HepG2 (cell line): ENCODE data around the gene NAT9. TPM values are rescaled to one million over a fixed set of nuclear protein-coding genes. Genes with fewer than 3 reads are reported as not detected.
A peak's percentile ranks its signal among the peaks of the same experiment; 100 is the strongest.

Experiments used
- CCDC6 ChIP-seq: sonication (generic); formaldehyde crosslinking; IDR thresholded peaks from 2 replicates; pipeline ENCODE4 v1.8.1; 2022; ENCODE audit warnings: mild to moderate bottlenecking, missing genetic modification reagents, moderate library complexity
- HDAC1 ChIP-seq: sonication (generic); formaldehyde crosslinking; IDR thresholded peaks from 2 replicates; pipeline ENCODE4 v1.5.1; 2020; ENCODE audit warnings: mild to moderate bottlenecking, missing genetic modification reagents
- KAT2B ChIP-seq: fragments of 150-350 bp; IDR thresholded peaks from 2 replicates; pipeline ENCODE4 v1.6.1; 2014; ENCODE audit warnings: low read depth, low read length, borderline replicate concordance
- KDM1A ChIP-seq: IDR thresholded peaks from 2 replicates; pipeline ENCODE4 v1.6.1; 2016; ENCODE audit warnings: missing compliant biosample characterization
- KDM3A ChIP-seq: IDR thresholded peaks from 2 replicates; pipeline ENCODE4 v1.6.1; 2018; ENCODE audit warnings: low read depth, missing compliant biosample characterization
- NFKB2 ChIP-seq: sonication (generic); formaldehyde crosslinking; IDR thresholded peaks from 2 replicates; pipeline ENCODE4 v1.4.0; 2020; ENCODE audit warnings: missing genetic modification reagents, borderline replicate concordance
- NRL ChIP-seq: sonication (generic); formaldehyde crosslinking; IDR thresholded peaks from 2 replicates; pipeline ENCODE4 v1.5.0; 2020; ENCODE audit warnings: missing genetic modification reagents, mild to moderate bottlenecking, moderate library complexity, borderline replicate concordance
- PITX1 ChIP-seq: sonication (generic); formaldehyde crosslinking; IDR thresholded peaks from 2 replicates; pipeline ENCODE4 v1.5.1; 2020; ENCODE audit warnings: mild to moderate bottlenecking, missing genetic modification reagents
- RFX3 ChIP-seq: IDR thresholded peaks from 2 replicates; pipeline ENCODE4 v1.6.1; 2016; ENCODE audit warnings: missing biosample characterization, missing genetic modification reagents
- RFX5 ChIP-seq: IDR thresholded peaks from 2 replicates; pipeline ENCODE4 v1.6.1; 2011; ENCODE audit warnings: low read depth, low read length, improper control_type of control experiment
- RXRA ChIP-seq: sonication (generic); formaldehyde crosslinking; IDR thresholded peaks from 2 replicates; pipeline ENCODE4 v1.5.1; 2020; ENCODE audit warnings: missing genetic modification reagents
- SCMH1 ChIP-seq: sonication (generic); formaldehyde crosslinking; IDR thresholded peaks from 2 replicates; pipeline ENCODE4 v1.9.0; 2021; ENCODE audit warnings: missing genetic modification reagents, mild to moderate bottlenecking, borderline replicate concordance
- ZFP82 ChIP-seq: sonication (generic); formaldehyde crosslinking; IDR thresholded peaks from 2 replicates; pipeline ENCODE4 v1.5.1; 2020; ENCODE audit warnings: mild to moderate bottlenecking, missing genetic modification reagents, borderline replicate concordance
- ZNF253 ChIP-seq: sonication (generic); formaldehyde crosslinking; IDR thresholded peaks from 2 replicates; pipeline ENCODE4 v1.8.0; 2022; ENCODE audit warnings: mild to moderate bottlenecking, missing genetic modification reagents, borderline replicate concordance
- ZNF446 ChIP-seq: sonication (generic); formaldehyde crosslinking; IDR thresholded peaks from 2 replicates; pipeline ENCODE4 v1.5.0; 2020; ENCODE audit warnings: mild to moderate bottlenecking, missing genetic modification reagents
- ZNF672 ChIP-seq: sonication (generic); formaldehyde crosslinking; IDR thresholded peaks from 2 replicates; pipeline ENCODE4 v1.8.1; 2022; ENCODE audit warnings: missing genetic modification reagents
- ZNF75D ChIP-seq: sonication (generic); formaldehyde crosslinking; IDR thresholded peaks from 2 replicates; pipeline ENCODE4 v1.8.1; 2023; ENCODE audit warnings: missing genetic modification reagents, mild to moderate bottlenecking, borderline replicate concordance
- polyA plus RNA-seq, 8 experiments: library from polyadenylated mRNA; depleted of rRNA in 3 of 8; stranded (reverse) in 7 of 8; unstranded in 1 of 8; fragments of >200 nt; fragmentation: Illumina TruSeq in 4 of 8; extraction: Trizol in 4 of 8; gene quantifications; 2 replicates each; pipeline versions ENCODE4 v1.2.1 to v1.2.3, GENCODE V29; 2011 to 2016; ENCODE audit warnings: low read depth in 4 of 8, missing spikeins in 1 of 8, mixed read lengths in 1 of 8; ENCODE audit not compliant: insufficient read depth in 1 of 8
- total RNA-seq, 5 experiments: library from RNA; depleted of rRNA; stranded (reverse); fragments of >200 nt; fragmentation: Illumina TruSeq; extraction: Trizol; gene quantifications; 2 replicates each; pipeline ENCODE4 v1.2.3, GENCODE V29; 2016; ENCODE audit warnings: low read depth in 1 of 5
- TF ChIP-seq, protein P1 (sequence below), 2 experiments: sonication (generic) in 1 of 2; formaldehyde crosslinking in 1 of 2; IDR thresholded peaks; 2 replicates each; pipeline versions ENCODE4 v1.4.0 to v1.6.1; 2016 to 2020; ENCODE audit warnings: borderline replicate concordance in 1 of 2, low read depth in 1 of 2, mild to moderate bottlenecking in 1 of 2, missing genetic modification reagents in 1 of 2
- TF ChIP-seq, protein P2 (sequence below): sonication (generic); formaldehyde crosslinking; IDR thresholded peaks from 2 replicates; pipeline ENCODE4 v1.9.0; 2021; ENCODE audit warnings: missing genetic modification reagents, mild to moderate bottlenecking, borderline replicate concordance
- TF ChIP-seq, protein P3 (sequence below): sonication (generic); formaldehyde crosslinking; IDR thresholded peaks from 2 replicates; pipeline ENCODE4 v1.5.0; 2020; ENCODE audit warnings: missing genetic modification reagents, mild to moderate bottlenecking, borderline replicate concordance
- TF ChIP-seq, protein P4 (sequence below): fragments of 450-650 bp; IDR thresholded peaks from 2 replicates; pipeline ENCODE4 v1.6.1; 2017

The NAT9 gene
- total and polyA plus RNA-seq, 2 of the 13 experiments (the other 11 are each of a cell fraction or from before 2014, with no cell fraction given), result 39.7 to 44.2 TPM

DNA sequence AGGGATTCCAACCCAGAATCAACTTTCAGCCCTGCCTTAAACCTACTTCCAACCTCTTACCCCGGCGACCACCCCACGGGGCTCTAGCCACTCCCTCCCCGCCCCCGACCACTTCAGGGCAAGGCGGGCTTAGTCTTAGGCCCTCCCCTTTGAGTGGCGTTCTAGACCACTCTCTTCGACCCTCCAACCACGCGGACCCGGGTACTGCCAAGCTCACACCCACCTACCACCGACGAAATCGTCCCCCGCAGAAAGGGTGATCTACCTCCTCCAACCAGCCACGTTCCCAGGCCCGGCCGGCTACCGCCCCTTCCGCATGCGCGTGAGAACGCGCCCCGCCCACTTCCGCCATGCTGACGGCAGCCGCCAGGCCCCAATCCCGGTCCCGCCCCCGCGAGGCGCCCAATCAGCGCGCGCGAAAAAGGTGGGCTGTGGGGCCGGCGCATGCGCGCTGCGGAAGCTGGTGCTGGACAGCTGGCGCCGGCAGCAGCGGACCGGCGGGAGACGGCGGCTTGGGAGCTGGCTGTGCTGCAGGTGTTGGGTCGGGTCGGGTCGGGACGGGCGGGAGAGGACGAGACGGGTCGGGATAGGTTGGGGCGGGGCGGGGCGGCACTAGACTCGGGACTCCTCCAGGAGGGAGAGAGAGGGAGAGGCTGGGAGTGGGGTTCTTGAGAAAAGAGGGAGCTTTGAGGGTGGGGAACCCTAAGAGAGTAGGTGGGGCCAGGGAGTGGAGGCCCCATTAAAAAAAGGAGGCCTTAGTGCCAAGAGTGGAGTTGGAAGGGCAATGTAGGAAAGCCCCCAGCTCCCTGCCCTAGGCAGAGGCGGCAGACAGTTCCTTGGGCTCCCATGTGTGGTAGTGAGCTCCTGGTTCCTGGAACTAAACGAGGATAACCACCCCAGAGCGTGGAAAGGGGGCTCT, at the start of gene NAT9 (continued):
- TF ChIP-seq, protein P1, sequence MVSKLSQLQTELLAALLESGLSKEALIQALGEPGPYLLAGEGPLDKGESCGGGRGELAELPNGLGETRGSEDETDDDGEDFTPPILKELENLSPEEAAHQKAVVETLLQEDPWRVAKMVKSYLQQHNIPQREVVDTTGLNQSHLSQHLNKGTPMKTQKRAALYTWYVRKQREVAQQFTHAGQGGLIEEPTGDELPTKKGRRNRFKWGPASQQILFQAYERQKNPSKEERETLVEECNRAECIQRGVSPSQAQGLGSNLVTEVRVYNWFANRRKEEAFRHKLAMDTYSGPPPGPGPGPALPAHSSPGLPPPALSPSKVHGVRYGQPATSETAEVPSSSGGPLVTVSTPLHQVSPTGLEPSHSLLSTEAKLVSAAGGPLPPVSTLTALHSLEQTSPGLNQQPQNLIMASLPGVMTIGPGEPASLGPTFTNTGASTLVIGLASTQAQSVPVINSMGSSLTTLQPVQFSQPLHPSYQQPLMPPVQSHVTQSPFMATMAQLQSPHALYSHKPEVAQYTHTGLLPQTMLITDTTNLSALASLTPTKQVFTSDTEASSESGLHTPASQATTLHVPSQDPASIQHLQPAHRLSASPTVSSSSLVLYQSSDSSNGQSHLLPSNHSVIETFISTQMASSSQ (IDR thresholded peaks at IDR 0.05; ENCODE audit: low read depth), result no peak
- TF ChIP-seq, protein P1 (CRISPR knock-in tag; IDR thresholded peaks at IDR 0.05; ENCODE audit: borderline replicate concordance), result peak; percentile 78
- TF ChIP-seq NRL (CRISPR knock-in tag) (peak; percentile 86; the same call in 1 of the 2 replicates), PITX1 (CRISPR knock-in tag) (peak; percentile 53; the same call in 1 of the 2 replicates), RFX5 (peak; percentile 24; the same call in 1 of the 2 replicates), RFX3 (no peak), KAT2B (no peak), ZNF672 (CRISPR knock-in tag) (no peak), KDM3A (CRISPR knock-in tag) (peak; percentile 88; the same call in 1 of the 2 replicates), RXRA (CRISPR knock-in tag) (peak; percentile 50), SCMH1 (CRISPR knock-in tag) (no peak), KDM1A (no peak), CCDC6 (CRISPR knock-in tag) (no peak; the same call in 1 of the 2 replicates), NFKB2 (no peak), ZFP82 (CRISPR knock-in tag) (no peak), ZNF446 (CRISPR knock-in tag) (0 out of 2 replicates have a peak, but pooled peaks have one; percentile 18), ZNF253 (CRISPR knock-in tag) (0 out of 2 replicates have a peak, but pooled peaks have one; percentile 39), HDAC1 (CRISPR knock-in tag) (peak; percentile 99), ZNF75D (no peak)
- TF ChIP-seq, protein P2, sequence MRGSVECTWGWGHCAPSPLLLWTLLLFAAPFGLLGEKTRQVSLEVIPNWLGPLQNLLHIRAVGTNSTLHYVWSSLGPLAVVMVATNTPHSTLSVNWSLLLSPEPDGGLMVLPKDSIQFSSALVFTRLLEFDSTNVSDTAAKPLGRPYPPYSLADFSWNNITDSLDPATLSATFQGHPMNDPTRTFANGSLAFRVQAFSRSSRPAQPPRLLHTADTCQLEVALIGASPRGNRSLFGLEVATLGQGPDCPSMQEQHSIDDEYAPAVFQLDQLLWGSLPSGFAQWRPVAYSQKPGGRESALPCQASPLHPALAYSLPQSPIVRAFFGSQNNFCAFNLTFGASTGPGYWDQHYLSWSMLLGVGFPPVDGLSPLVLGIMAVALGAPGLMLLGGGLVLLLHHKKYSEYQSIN (CRISPR knock-in tag), result no peak
- TF ChIP-seq, protein P3, sequence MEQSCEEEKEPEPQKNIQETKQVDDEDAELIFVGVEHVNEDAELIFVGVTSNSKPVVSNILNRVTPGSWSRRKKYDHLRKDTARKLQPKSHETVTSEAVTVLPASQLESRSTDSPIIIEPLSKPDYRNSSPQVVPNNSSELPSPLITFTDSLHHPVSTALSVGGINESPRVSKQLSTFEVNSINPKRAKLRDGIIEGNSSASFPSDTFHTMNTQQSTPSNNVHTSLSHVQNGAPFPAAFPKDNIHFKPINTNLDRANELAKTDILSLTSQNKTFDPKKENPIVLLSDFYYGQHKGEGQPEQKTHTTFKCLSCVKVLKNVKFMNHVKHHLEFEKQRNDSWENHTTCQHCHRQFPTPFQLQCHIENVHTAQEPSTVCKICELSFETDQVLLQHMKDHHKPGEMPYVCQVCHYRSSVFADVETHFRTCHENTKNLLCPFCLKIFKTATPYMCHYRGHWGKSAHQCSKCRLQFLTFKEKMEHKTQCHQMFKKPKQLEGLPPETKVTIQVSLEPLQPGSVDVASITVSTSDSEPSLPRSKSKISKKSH, result peak; percentile 91
- TF ChIP-seq, protein P4, sequence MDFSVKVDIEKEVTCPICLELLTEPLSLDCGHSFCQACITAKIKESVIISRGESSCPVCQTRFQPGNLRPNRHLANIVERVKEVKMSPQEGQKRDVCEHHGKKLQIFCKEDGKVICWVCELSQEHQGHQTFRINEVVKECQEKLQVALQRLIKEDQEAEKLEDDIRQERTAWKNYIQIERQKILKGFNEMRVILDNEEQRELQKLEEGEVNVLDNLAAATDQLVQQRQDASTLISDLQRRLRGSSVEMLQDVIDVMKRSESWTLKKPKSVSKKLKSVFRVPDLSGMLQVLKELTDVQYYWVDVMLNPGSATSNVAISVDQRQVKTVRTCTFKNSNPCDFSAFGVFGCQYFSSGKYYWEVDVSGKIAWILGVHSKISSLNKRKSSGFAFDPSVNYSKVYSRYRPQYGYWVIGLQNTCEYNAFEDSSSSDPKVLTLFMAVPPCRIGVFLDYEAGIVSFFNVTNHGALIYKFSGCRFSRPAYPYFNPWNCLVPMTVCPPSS, result no peak
